Muscle of arm (tissue), 14 donors: ENCODE measurements around the gene IGFLR1. TPM values are rescaled to one million over a fixed set of nuclear protein-coding genes. Genes with fewer than 3 reads are reported as not detected.

Experiments
- DNase-seq: peaks from one replicate; pipeline ENCODE4 v3.0.0-alpha.2; 2013
- long read RNA-seq, 11 donors: transcript quantifications; one replicate each; lab custom pipeline, GENCODE V29; 2026
- polyA plus RNA-seq, 12 donors: library from polyadenylated mRNA; unstranded; fragments of 120-200 nt; gene quantifications; one replicate each; pipeline ENCODE4 v1.2.1, GENCODE V29; 2013; ENCODE audit not compliant: insufficient read length in 12 of 12

Gene IGFLR1
- 1 to 10 TPM in 10 of 12 donors, not detected in 2; 1.7 to 4.0 (median 3.3) TPM for polyA plus RNA-seq
- long read RNA-seq, donor 1, partial matches to known transcripts: 0 of 2 reads
- long read RNA-seq, donor 1, other reads (novel, unspliced or antisense): 0 of 2 reads
- long read RNA-seq, donor 2: 0 reads
- long read RNA-seq, donor 3: 0 reads
- long read RNA-seq, donor 4: 0 reads
- long read RNA-seq, donor 5: 0 reads
- long read RNA-seq, donor 6, partial matches to known transcripts: 5 of 5 reads
- long read RNA-seq, donor 6, other reads (novel, unspliced or antisense): 0 of 5 reads
- long read RNA-seq, donor 7: 0 reads
- long read RNA-seq, donor 8: 0 reads
- long read RNA-seq, donor 9: 0 reads
- long read RNA-seq, donor 10: 0 reads
- long read RNA-seq, donor 11: 0 reads

GRCh38 chr19:35742121-35742724 lies at the start of gene IGFLR1:
IGFLR1 (minus strand) TSS chr19:35742452; CDS start chr19:35741180, 1,272 bp downstream.
- no peak for DNase-seq

- DNase-seq: no peak
Observed at GRCh38 chr19:35791814-35792279, 49.6 kb upstream of the IGFLR1 start.

- DNase-seq: no peak
Observed at GRCh38 chr19:35790981-35791813, 48.9 kb upstream of the IGFLR1 start.

GRCh38 chr19:35789978-35790944 lies 48.0 kb upstream of the IGFLR1 start:
- no peak for DNase-seq

GRCh38 chr19:35789195-35789977 lies 47.1 kb upstream of the IGFLR1 start:
- DNase-seq: no peak

- DNase-seq: no peak
Observed at GRCh38 chr19:35788205-35788960, 46.1 kb upstream of the IGFLR1 start.

- DNase-seq: no peak
Observed at GRCh38 chr19:35787227-35787799, 45.1 kb upstream of the IGFLR1 start.

- DNase-seq: no peak
Observed at GRCh38 chr19:35786299-35787160, 44.3 kb upstream of the IGFLR1 start.

GRCh38 chr19:35785339-35785627 lies 43.0 kb upstream of the IGFLR1 start:
- no peak for DNase-seq

GRCh38 chr19:35784503-35785338 lies 42.5 kb upstream of the IGFLR1 start:
- DNase-seq: no peak

- no peak for DNase-seq
Observed at GRCh38 chr19:35783469-35784434, 41.5 kb upstream of the IGFLR1 start.

- DNase-seq: no peak
Observed at GRCh38 chr19:35782589-35782988, 40.3 kb upstream of the IGFLR1 start.

- no peak for DNase-seq
Observed at GRCh38 chr19:35781650-35782049, 39.4 kb upstream of the IGFLR1 start.

- DNase-seq: no peak
Observed at GRCh38 chr19:35780717-35781116, 38.5 kb upstream of the IGFLR1 start.

- DNase-seq: no peak
Observed at GRCh38 chr19:35780058-35780457, 37.8 kb upstream of the IGFLR1 start.

GRCh38 chr19:35779033-35779432 lies 36.8 kb upstream of the IGFLR1 start:
- DNase-seq: no peak
